HepG2 (cell line): ENCODE data around the gene SSTR5. TPM values are rescaled to one million over a fixed set of nuclear protein-coding genes. Genes with fewer than 3 reads are reported as not detected.

Experiments used
- ATAC-seq: fragments of 200-7000 bp; cut with Tn5 transposase; 3 replicates; pipeline ENCODE4 v1.9.1; 2020; ENCODE audit warnings: mild to moderate bottlenecking, moderate library complexity
- BruUV-seq: library from RNA; stranded (reverse); fragments of 400-500 nt; replicated peaks from 2 replicates; lab custom pipeline; 2021; lab: Mats Ljungman, UMichigan
- CTCF ChIA-PET: fragments of 300-600 bp; formaldehyde crosslinking; extraction: SDS; loops from one replicate; lab custom pipeline; 2021; ENCODE audit warnings: low total read pairs, inconsistent platforms, low intra/inter-chr PET ratio; lab: Yijun Ruan, JAX
- POLR2A ChIA-PET: fragments of 350-600 bp; sonication (Branson Sonifier 250); formaldehyde crosslinking; loops from one replicate; lab custom pipeline; 2020; ENCODE audit warnings: antibody characterized with exemption, inconsistent platforms; lab: Yijun Ruan, JAX
- DNase-seq: peaks from one replicate; pipeline ENCODE4 v3.0.0-alpha.2; 2015; ENCODE audit warnings: low spot score
- FAIRE-seq: peaks from 3 replicates; lab custom pipeline; 2011; peaks lifted over from hg19 to GRCh38; lab: Jason Lieb, UNC
- H2AFZ ChIP-seq: one replicate; pipeline ENCODE4 v1.6.1; 2011; ENCODE audit warnings: low read length, inconsistent platforms
- H3K27ac ChIP-seq: fragments of 300-600 bp; 3 replicates; pipeline ENCODE4 v1.8.0; 2011; ENCODE audit warnings: mixed run types, mild to moderate bottlenecking, mixed read lengths, low read length, inconsistent platforms; ENCODE audit not compliant: insufficient read depth; ENCODE audit errors: extremely low read length
- H3K27me3 ChIP-seq, 2 experiments: fragments of 200-600 bp in 1 of 2; 2 replicates in 1 of 2; 3 replicates in 1 of 2; pipeline versions ENCODE4 v1.6.0 to v1.8.0; 2011; ENCODE audit warnings: low read length in 2 of 2, mild to moderate bottlenecking in 2 of 2, moderate library complexity in 2 of 2, inconsistent platforms in 1 of 2; ENCODE audit not compliant: insufficient read depth in 2 of 2, control insufficient read depth in 1 of 2
- H3K36me3 ChIP-seq, 2 experiments: fragments of 200-600 bp in 1 of 2; replicated peaks in 1 of 2; 2 replicates in 1 of 2; 3 replicates in 1 of 2; pipeline versions ENCODE4 v1.5.1 to v1.8.0; 2011; ENCODE audit warnings: low read length in 2 of 2, inconsistent platforms in 1 of 2; ENCODE audit not compliant: insufficient read depth in 2 of 2, control insufficient read depth in 1 of 2
- H3K4me1 ChIP-seq: 2 replicates; pipeline ENCODE4 v1.5.1; 2012; ENCODE audit warnings: low read length, inconsistent platforms; ENCODE audit not compliant: insufficient read depth
- H3K4me2 ChIP-seq: 2 replicates; pipeline ENCODE4 v1.6.0; 2011; ENCODE audit warnings: low read depth, low read length, inconsistent platforms
- H3K4me3 ChIP-seq, 3 experiments: fragments of 200-600 bp in 1 of 3; sonication (generic), shearing (Covaris generic) in 1 of 3; replicated peaks in 1 of 3; 2 replicates each; pipeline ENCODE4 v1.5.1; 2011 to 2016; ENCODE audit warnings: low read length in 3 of 3, inconsistent platforms in 2 of 3, low read depth in 2 of 3, mild to moderate bottlenecking in 2 of 3, control low read depth in 1 of 3, mixed read lengths in 1 of 3; ENCODE audit not compliant: insufficient read depth in 1 of 3
- H3K79me2 ChIP-seq: one replicate; pipeline ENCODE4 v1.6.1; 2011; ENCODE audit warnings: low read length, inconsistent platforms; ENCODE audit not compliant: insufficient read depth
- H3K9ac ChIP-seq: 2 replicates; pipeline ENCODE4 v1.6.0; 2011; ENCODE audit warnings: mild to moderate bottlenecking, low read depth, low read length, inconsistent platforms; ENCODE audit not compliant: insufficient read depth
- H3K9me3 ChIP-seq: 2 replicates; pipeline ENCODE4 v1.5.1; 2012; ENCODE audit warnings: mild to moderate bottlenecking, low read length
- H4K20me1 ChIP-seq: 2 replicates; pipeline ENCODE4 v1.6.0; 2011; ENCODE audit warnings: inconsistent platforms, mild to moderate bottlenecking, low read length, moderate library complexity; ENCODE audit not compliant: insufficient read depth
- BORCS8-MEF2B ChIP-seq: sonication (generic); formaldehyde crosslinking; IDR thresholded peaks from 2 replicates; pipeline ENCODE4 v1.8.0; 2022; ENCODE audit warnings: mild to moderate bottlenecking, missing genetic modification reagents
- CC2D1A ChIP-seq: sonication (generic); formaldehyde crosslinking; IDR thresholded peaks from 2 replicates; pipeline ENCODE4 v1.8.1; 2023; ENCODE audit warnings: mild to moderate bottlenecking, missing genetic modification reagents
- DR1 ChIP-seq: sonication (generic); formaldehyde crosslinking; IDR thresholded peaks from 2 replicates; pipeline ENCODE4 v1.8.0; 2021; ENCODE audit warnings: mild to moderate bottlenecking, missing genetic modification reagents, inconsistent platforms
- GATAD2A ChIP-seq: IDR thresholded peaks from 2 replicates; pipeline ENCODE4 v1.6.1; 2016
- GTF2F1 ChIP-seq: fragments of 150-350 bp; IDR thresholded peaks from 2 replicates; pipeline ENCODE4 v1.6.1; 2014; ENCODE audit warnings: low read length
- KDM2A ChIP-seq: sonication (generic); formaldehyde crosslinking; IDR thresholded peaks from 2 replicates; pipeline ENCODE4 v1.4.0; 2020; ENCODE audit warnings: low read depth, missing genetic modification reagents, borderline replicate concordance
- SIX1 ChIP-seq: sonication (generic); formaldehyde crosslinking; IDR thresholded peaks from 2 replicates; pipeline ENCODE4 v1.4.0; 2020; ENCODE audit warnings: missing genetic modification reagents, borderline replicate concordance
- SMC3 ChIP-seq: IDR thresholded peaks from 2 replicates; pipeline ENCODE4 v1.6.1; 2011; ENCODE audit warnings: low read length, improper control_type of control experiment
- SNAPC2 ChIP-seq: sonication (generic); formaldehyde crosslinking; IDR thresholded peaks from 2 replicates; pipeline ENCODE4 v1.8.1; 2022; ENCODE audit warnings: mild to moderate bottlenecking, missing genetic modification reagents
- TAF1 ChIP-seq: sonication (generic); formaldehyde crosslinking; IDR thresholded peaks from 2 replicates; pipeline ENCODE4 v1.4.0; 2020; ENCODE audit warnings: missing genetic modification reagents
- TCF7L2 ChIP-seq: IDR thresholded peaks from 2 replicates; pipeline ENCODE4 v1.6.1; 2011; ENCODE audit warnings: mild to moderate bottlenecking, low read depth, low read length, moderate library complexity
- THAP11 ChIP-seq: IDR thresholded peaks from 2 replicates; pipeline ENCODE4 v1.6.1; 2016; ENCODE audit warnings: missing biosample characterization, missing genetic modification reagents
- ZBTB7B ChIP-seq: sonication (generic); formaldehyde crosslinking; IDR thresholded peaks from 2 replicates; pipeline ENCODE4 v1.4.0; 2020; ENCODE audit warnings: missing genetic modification reagents
- ZMAT3 ChIP-seq: sonication (generic); formaldehyde crosslinking; conservative IDR thresholded peaks from 2 replicates; pipeline ENCODE4 v1.7.0; 2021; ENCODE audit warnings: missing genetic modification reagents
- ZNF101 ChIP-seq: sonication (generic); formaldehyde crosslinking; IDR thresholded peaks from 2 replicates; pipeline ENCODE4 v1.4.0; 2020; ENCODE audit warnings: mild to moderate bottlenecking, low read depth, missing genetic modification reagents, borderline replicate concordance
- ZNF143 ChIP-seq: sonication (generic); formaldehyde crosslinking; IDR thresholded peaks from 2 replicates; pipeline ENCODE4 v1.4.0; 2020; ENCODE audit warnings: missing genetic modification reagents
- ZNF556 ChIP-seq: sonication (generic); formaldehyde crosslinking; IDR thresholded peaks from 2 replicates; pipeline ENCODE4 v1.4.0; 2020; ENCODE audit warnings: mild to moderate bottlenecking, missing genetic modification reagents, borderline replicate concordance
- ZSCAN25 ChIP-seq: sonication (generic); formaldehyde crosslinking; IDR thresholded peaks from 2 replicates; pipeline ENCODE4 v1.8.0; 2022; ENCODE audit warnings: mild to moderate bottlenecking, missing genetic modification reagents
- WGBS: methylation state at CpG from one replicate; pipeline ENCODE4 v1.1.6; 2017; ENCODE audit warnings: low lambda C conversion rate; 5-methylcytosine and 5-hydroxymethylcytosine counted together
- in situ Hi-C: cut with HindIII; loops from 2 replicates; pipeline ENCODE4 v1.10.0; 2017; ENCODE audit warnings: low pct_unique_long_range_greater_than_20kb; ENCODE audit not compliant: extremely low pct_ligation_motif_present
- intact Hi-C: fragments of 100-400 bp; cut with micrococcal nuclease; formaldehyde crosslinking; loops from one replicate; pipeline ENCODE4 v1.10.0; 2022; ENCODE audit not compliant: unreplicated experiment
- polyA plus RNA-seq, 8 experiments: library from polyadenylated mRNA; depleted of rRNA in 3 of 8; stranded (reverse) in 7 of 8; unstranded in 1 of 8; fragments of >200 nt; fragmentation: Illumina TruSeq in 4 of 8; extraction: Trizol in 4 of 8; gene quantifications; 2 replicates each; pipeline versions ENCODE4 v1.2.1 to v1.2.3, GENCODE V29; 2011 to 2016; ENCODE audit warnings: low read depth in 4 of 8, missing spikeins in 1 of 8, mixed read lengths in 1 of 8; ENCODE audit not compliant: insufficient read depth in 1 of 8
- total RNA-seq, 5 experiments: library from RNA; depleted of rRNA; stranded (reverse); fragments of >200 nt; fragmentation: Illumina TruSeq; extraction: Trizol; gene quantifications; 2 replicates each; pipeline ENCODE4 v1.2.3, GENCODE V29; 2016; ENCODE audit warnings: low read depth in 1 of 5
- TF ChIP-seq, protein P1 (sequence below): sonication (generic); formaldehyde crosslinking; IDR thresholded peaks from 2 replicates; pipeline ENCODE4 v1.4.0; 2020; ENCODE audit warnings: missing genetic modification reagents
- TF ChIP-seq, protein P2 (sequence below): sonication (generic); formaldehyde crosslinking; IDR thresholded peaks from 2 replicates; pipeline ENCODE4 v1.5.0; 2020; ENCODE audit warnings: missing genetic modification reagents
- TF ChIP-seq, protein P3 (sequence below): sonication (generic); formaldehyde crosslinking; IDR thresholded peaks from 2 replicates; pipeline ENCODE4 v1.8.0; 2022; ENCODE audit warnings: missing genetic modification reagents, mild to moderate bottlenecking, inconsistent platforms, borderline replicate concordance

Gene SSTR5
- total and polyA plus RNA-seq, 2 of the 13 experiments (the other 11 are each of a cell fraction or from before 2014, with no cell fraction given), result 0.20 to 0.49 TPM

DNA sequence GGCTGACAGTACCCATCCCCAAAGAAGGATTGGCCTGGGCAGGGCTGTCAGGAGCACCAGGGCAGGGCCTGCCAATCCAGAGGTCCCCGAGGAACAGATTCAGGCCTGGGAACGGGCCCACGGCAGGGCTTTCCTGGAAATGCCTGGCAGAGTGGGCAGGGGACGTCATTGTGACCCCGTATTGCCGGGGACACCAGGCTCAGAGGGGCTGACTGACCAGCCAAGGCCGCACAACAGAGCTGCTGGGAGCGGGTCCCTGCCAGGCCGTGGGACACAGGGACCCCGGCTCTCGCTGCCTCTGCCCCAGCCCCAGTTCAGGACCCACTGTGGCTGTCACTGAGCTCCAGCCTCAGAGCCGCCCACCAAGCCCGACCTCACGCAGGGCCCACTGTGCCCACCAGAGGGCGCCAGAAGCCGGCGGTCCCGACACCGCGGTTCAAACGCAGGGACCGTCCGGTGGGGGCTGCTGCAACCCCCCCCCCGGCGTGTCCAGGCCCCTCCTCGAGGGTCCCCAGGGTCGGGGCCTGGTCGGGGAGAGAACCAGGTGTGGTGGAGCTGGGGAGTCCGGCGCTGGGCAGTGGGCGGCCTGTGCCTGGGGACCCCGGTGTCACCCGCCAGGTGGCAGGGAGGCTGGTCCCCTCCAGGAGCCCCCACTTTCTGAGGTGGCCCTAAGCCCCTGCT is 15.2 kb upstream of the SSTR5 start:
- intact Hi-C loops, result no loop called here
- 33% methylated on average over 3 of the region's 33 CpGs for WGBS
- BruUV-seq, result no TSS peak
- TF ChIP-seq SNAPC2 (no peak), ZBTB7B (peak; percentile 70; the same call in 1 of the 2 replicates), SIX1 (no peak), ZNF556 (CRISPR knock-in tag) (no peak), BORCS8-MEF2B (CRISPR knock-in tag) (no peak), SMC3 (peak; percentile 53; the same call in 1 of the 2 replicates), TCF7L2 (no peak), ZSCAN25 (CRISPR knock-in tag) (no peak), DR1 (no peak), ZMAT3 (CRISPR knock-in tag) (no peak), KDM2A (CRISPR knock-in tag) (peak; percentile 72; the same call in 1 of the 2 replicates), GTF2F1 (no peak), TAF1 (CRISPR knock-in tag) (no peak), ZNF101 (CRISPR knock-in tag) (no peak), THAP11 (CRISPR knock-in tag) (no peak), ZNF143 (CRISPR knock-in tag) (no peak), GATAD2A (no peak), CC2D1A (CRISPR knock-in tag) (no peak)
- TF ChIP-seq, protein P1, sequence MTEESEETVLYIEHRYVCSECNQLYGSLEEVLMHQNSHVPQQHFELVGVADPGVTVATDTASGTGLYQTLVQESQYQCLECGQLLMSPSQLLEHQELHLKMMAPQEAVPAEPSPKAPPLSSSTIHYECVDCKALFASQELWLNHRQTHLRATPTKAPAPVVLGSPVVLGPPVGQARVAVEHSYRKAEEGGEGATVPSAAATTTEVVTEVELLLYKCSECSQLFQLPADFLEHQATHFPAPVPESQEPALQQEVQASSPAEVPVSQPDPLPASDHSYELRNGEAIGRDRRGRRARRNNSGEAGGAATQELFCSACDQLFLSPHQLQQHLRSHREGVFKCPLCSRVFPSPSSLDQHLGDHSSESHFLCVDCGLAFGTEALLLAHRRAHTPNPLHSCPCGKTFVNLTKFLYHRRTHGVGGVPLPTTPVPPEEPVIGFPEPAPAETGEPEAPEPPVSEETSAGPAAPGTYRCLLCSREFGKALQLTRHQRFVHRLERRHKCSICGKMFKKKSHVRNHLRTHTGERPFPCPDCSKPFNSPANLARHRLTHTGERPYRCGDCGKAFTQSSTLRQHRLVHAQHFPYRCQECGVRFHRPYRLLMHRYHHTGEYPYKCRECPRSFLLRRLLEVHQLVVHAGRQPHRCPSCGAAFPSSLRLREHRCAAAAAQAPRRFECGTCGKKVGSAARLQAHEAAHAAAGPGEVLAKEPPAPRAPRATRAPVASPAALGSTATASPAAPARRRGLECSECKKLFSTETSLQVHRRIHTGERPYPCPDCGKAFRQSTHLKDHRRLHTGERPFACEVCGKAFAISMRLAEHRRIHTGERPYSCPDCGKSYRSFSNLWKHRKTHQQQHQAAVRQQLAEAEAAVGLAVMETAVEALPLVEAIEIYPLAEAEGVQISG, result 0 out of 2 replicates have a peak, but pooled peaks have one; percentile 19
- TF ChIP-seq, protein P2, sequence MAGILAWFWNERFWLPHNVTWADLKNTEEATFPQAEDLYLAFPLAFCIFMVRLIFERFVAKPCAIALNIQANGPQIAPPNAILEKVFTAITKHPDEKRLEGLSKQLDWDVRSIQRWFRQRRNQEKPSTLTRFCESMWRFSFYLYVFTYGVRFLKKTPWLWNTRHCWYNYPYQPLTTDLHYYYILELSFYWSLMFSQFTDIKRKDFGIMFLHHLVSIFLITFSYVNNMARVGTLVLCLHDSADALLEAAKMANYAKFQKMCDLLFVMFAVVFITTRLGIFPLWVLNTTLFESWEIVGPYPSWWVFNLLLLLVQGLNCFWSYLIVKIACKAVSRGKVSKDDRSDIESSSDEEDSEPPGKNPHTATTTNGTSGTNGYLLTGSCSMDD (CRISPR knock-in tag), result no peak
- TF ChIP-seq, protein P3, sequence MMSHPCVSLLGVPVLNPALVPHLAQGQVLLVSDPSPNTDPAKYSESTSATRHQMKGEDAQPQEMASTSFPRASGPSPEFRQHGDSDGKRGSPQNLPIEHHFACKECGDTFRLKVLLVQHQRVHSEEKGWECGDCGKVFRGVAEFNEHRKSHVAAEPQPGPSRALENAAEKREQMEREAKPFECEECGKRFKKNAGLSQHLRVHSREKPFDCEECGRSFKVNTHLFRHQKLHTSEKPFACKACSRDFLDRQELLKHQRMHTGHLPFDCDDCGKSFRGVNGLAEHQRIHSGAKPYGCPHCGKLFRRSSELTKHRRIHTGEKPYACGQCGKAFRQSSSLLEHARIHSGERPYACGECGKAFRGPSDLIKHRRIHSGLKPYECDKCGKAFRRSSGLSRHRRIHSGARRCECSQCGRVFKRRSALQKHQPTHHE, result no peak

More for the DNA sequence above, 15.2 kb upstream of the SSTR5 start:
- Histone ChIP-seq H3K79me2 (no peaks in the 10 kb centered on the region), H4K20me1 (peaks cover 2% of the 10 kb centered on the region; the same call in 1 of the 2 replicates), H3K9ac (no peak overlapping the region), H2AFZ (no peak overlapping the region), H3K36me3 (no peaks in the 10 kb centered on the region), H3K4me2 (no peak overlapping the region), H3K9me3 (no peaks in the 10 kb centered on the region), H3K4me3 (no peak overlapping the region), H3K27me3 (peaks cover 19 to 52% of the 10 kb centered on the region in 2 experiments), H3K27ac (no peak overlapping the region), H3K4me1 (no peaks in the 10 kb centered on the region)
- ATAC-seq, result peak; percentile 56
- CTCF ChIA-PET, result interaction anchor here (1.5 to 4.4 kb wide), 3 partner anchors 45 to 244 kb away, joined by 6 to 42 read pairs (median 20); no protein-coding TSS in a partner anchor
- POLR2A ChIA-PET, result no interaction called here
- in situ Hi-C loops, result no loop called here
- DNase-seq, result no peak
- FAIRE-seq, result no peak
